Fibroblast of lung (primary cell): ENCODE results near the gene CDK13.

Source experiments
- EZH2 ChIP-seq: IDR thresholded peaks from 2 replicates; pipeline ENCODE4 v1.5.1; 2012; ENCODE audit warnings: low read length, control low read depth, mild to moderate bottlenecking; ENCODE audit errors: missing control alignments
- TF ChIP-seq, protein P1 (sequence below), 2 donors: IDR thresholded peaks in 1 of 2; conservative IDR thresholded peaks in 1 of 2; 1 replicate in 1 of 2; 2 replicates in 1 of 2; pipeline ENCODE4 v1.5.1; 2011 to 2012; ENCODE audit warnings: low read length in 2 of 2, control low read depth in 1 of 2, inconsistent platforms in 1 of 2, low read depth in 1 of 2, mild to moderate bottlenecking in 1 of 2

DNA sequence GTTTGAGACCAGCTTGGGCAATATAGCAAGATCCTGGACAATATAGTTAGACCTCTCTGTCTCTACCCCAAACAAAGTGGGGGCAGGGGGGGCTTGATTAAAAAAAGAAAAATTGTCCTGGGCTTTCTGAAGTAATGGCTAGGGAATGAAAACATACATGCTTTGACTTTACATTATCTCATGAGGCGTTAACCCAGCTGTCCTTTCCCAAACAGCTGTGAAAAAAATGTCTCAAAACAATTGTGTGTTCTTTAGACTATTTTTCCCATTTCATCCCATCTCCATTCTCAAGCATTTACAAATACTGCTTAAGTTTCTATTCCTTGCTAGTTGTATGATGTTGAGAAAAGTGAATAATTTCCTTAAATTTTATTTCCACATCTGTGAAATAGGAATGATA lies 27.0 kb upstream of the CDK13 start:
- TF ChIP-seq EZH2, result no peak
- TF ChIP-seq, protein P1, sequence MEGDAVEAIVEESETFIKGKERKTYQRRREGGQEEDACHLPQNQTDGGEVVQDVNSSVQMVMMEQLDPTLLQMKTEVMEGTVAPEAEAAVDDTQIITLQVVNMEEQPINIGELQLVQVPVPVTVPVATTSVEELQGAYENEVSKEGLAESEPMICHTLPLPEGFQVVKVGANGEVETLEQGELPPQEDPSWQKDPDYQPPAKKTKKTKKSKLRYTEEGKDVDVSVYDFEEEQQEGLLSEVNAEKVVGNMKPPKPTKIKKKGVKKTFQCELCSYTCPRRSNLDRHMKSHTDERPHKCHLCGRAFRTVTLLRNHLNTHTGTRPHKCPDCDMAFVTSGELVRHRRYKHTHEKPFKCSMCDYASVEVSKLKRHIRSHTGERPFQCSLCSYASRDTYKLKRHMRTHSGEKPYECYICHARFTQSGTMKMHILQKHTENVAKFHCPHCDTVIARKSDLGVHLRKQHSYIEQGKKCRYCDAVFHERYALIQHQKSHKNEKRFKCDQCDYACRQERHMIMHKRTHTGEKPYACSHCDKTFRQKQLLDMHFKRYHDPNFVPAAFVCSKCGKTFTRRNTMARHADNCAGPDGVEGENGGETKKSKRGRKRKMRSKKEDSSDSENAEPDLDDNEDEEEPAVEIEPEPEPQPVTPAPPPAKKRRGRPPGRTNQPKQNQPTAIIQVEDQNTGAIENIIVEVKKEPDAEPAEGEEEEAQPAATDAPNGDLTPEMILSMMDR (conservative IDR thresholded peaks at IDR 0.05 in 1 of 2, IDR thresholded peaks at IDR 0.05 in 1 of 2; ENCODE audit: low read depth in 1 of 2, low read length in 2 of 2), result no peak
